Stomach (tissue), 4 donors: ENCODE measurements around the gene AKAP13.
"Not testable (repeated sequence)": the region's sequence is repeated elsewhere in the genome, so short reads cannot be mapped to it uniquely, and the experiment has no call there.

Experiments
- EP300 ChIP-seq: sonication (generic); formaldehyde crosslinking; IDR thresholded peaks from one replicate; pipeline ENCODE4 v1.6.1; 2017; ENCODE audit warnings: antibody characterized with exemption
- POLR2A ChIP-seq, 4 donors: fragments of 450-650 bp; IDR thresholded peaks; one replicate each; pipeline ENCODE4 v1.6.1; 2016; ENCODE audit warnings: antibody characterized with exemption in 4 of 4, control low read depth in 2 of 4, mild to moderate bottlenecking in 1 of 4, moderate library complexity in 1 of 4
- POLR2AphosphoS5 ChIP-seq, 3 donors: sonication (generic); formaldehyde crosslinking; IDR thresholded peaks; one replicate each; pipeline ENCODE4 v1.6.1; 2016; ENCODE audit warnings: antibody characterized with exemption in 3 of 3
- TF ChIP-seq, protein P1 (sequence below), 7 experiments: fragments of 450-650 bp in 4 of 7; fragments of 200-600 bp in 3 of 7; sonication (generic) in 3 of 7; IDR thresholded peaks; one replicate each; pipeline ENCODE4 v1.5.1; 2016 to 2019; ENCODE audit warnings: antibody characterized with exemption in 7 of 7, control low read depth in 2 of 7, mild to moderate bottlenecking in 1 of 7

GRCh38 chr15:85344241-85344640 is 36.2 kb upstream of the AKAP13 start:
- TF ChIP-seq, protein P1, sequence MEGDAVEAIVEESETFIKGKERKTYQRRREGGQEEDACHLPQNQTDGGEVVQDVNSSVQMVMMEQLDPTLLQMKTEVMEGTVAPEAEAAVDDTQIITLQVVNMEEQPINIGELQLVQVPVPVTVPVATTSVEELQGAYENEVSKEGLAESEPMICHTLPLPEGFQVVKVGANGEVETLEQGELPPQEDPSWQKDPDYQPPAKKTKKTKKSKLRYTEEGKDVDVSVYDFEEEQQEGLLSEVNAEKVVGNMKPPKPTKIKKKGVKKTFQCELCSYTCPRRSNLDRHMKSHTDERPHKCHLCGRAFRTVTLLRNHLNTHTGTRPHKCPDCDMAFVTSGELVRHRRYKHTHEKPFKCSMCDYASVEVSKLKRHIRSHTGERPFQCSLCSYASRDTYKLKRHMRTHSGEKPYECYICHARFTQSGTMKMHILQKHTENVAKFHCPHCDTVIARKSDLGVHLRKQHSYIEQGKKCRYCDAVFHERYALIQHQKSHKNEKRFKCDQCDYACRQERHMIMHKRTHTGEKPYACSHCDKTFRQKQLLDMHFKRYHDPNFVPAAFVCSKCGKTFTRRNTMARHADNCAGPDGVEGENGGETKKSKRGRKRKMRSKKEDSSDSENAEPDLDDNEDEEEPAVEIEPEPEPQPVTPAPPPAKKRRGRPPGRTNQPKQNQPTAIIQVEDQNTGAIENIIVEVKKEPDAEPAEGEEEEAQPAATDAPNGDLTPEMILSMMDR (IDR thresholded peaks at IDR 0.05) = not testable (repeated sequence)
- not testable (repeated sequence) for TF ChIP-seq POLR2A (IDR thresholded peaks at IDR 0.05); POLR2AphosphoS5 (IDR thresholded peaks at IDR 0.05); EP300
